Osteoblast (primary cell): ENCODE data around the gene ZNF200. TPM values are rescaled to one million over a fixed set of nuclear protein-coding genes. Genes with fewer than 3 reads are reported as not detected.

Source experiments
- DNase-seq: peaks from one replicate; pipeline ENCODE4 v3.0.0; 2011; ENCODE audit warnings: low spot score, mixed read lengths; ENCODE audit not compliant: insufficient read length; ENCODE audit errors: missing footprints
- H2AFZ ChIP-seq: 2 replicates; pipeline ENCODE4 v1.6.0; 2011; ENCODE audit warnings: mild to moderate bottlenecking, low read length
- H3K27ac ChIP-seq: 2 replicates; pipeline ENCODE4 v1.5.1; 2011; ENCODE audit warnings: mild to moderate bottlenecking, low read depth, low read length, moderate library complexity
- H3K27me3 ChIP-seq: 2 replicates; pipeline ENCODE4 v1.6.0; 2012; ENCODE audit warnings: mild to moderate bottlenecking, control low read depth, inconsistent platforms, low read length, moderate library complexity; ENCODE audit not compliant: insufficient read depth
- H3K36me3 ChIP-seq: 2 replicates; pipeline ENCODE4 v1.5.1; 2011; ENCODE audit warnings: mild to moderate bottlenecking, low read length, control low read depth, moderate library complexity; ENCODE audit not compliant: insufficient read depth
- H3K4me1 ChIP-seq: 2 replicates; pipeline ENCODE4 v1.5.1; 2011; ENCODE audit warnings: mild to moderate bottlenecking, low read length, control low read depth, moderate library complexity; ENCODE audit not compliant: insufficient read depth
- H3K4me2 ChIP-seq: 2 replicates; pipeline ENCODE4 v1.6.0; 2011; ENCODE audit warnings: mild to moderate bottlenecking, low read length; ENCODE audit not compliant: insufficient read depth
- H3K4me3 ChIP-seq: fragments of 200-600 bp; sonication (generic); 3 replicates; pipeline ENCODE4 v1.5.1; 2012; ENCODE audit warnings: mild to moderate bottlenecking, low read length, inconsistent platforms; ENCODE audit not compliant: insufficient read depth
- H3K79me2 ChIP-seq: 2 replicates; pipeline ENCODE4 v1.6.0; 2012; ENCODE audit warnings: mild to moderate bottlenecking, low read length, control low read depth, inconsistent platforms; ENCODE audit not compliant: insufficient read depth
- H3K9me3 ChIP-seq: 2 replicates; pipeline ENCODE4 v1.5.1; 2011; ENCODE audit warnings: low read depth, low read length, control low read depth
- H4K20me1 ChIP-seq: 2 replicates; pipeline ENCODE4 v1.6.0; 2012; ENCODE audit warnings: mild to moderate bottlenecking, low read length, control low read depth; ENCODE audit not compliant: insufficient read depth
- total RNA-seq: library from RNA; depleted of rRNA; stranded (reverse); fragments of >200 nt; gene quantifications from 2 replicates; pipeline ENCODE4 v1.2.3, GENCODE V29; 2012
- TF ChIP-seq, protein P1 (sequence below): IDR thresholded peaks from 2 replicates; pipeline ENCODE4 v1.5.1; 2011; ENCODE audit warnings: mild to moderate bottlenecking, low read depth, low read length, moderate library complexity; ENCODE audit errors: extremely low read depth

ZNF200 gene
- total RNA-seq, 1 donor, result 11.6 TPM

GRCh38 chr16:3215601-3216262 lies 19.2 kb downstream of the ZNF200 start:
- H3K9me3 ChIP-seq, result no peaks in the 10 kb centered on the region
- peak; percentile 58 for DNase-seq
- H3K4me1 ChIP-seq, result no peaks in the 10 kb centered on the region
- no peak overlapping the region for H3K4me3 ChIP-seq
- no peaks in the 10 kb centered on the region for H3K79me2 ChIP-seq
- no peaks in the 10 kb centered on the region for H4K20me1 ChIP-seq
- no peaks in the 10 kb centered on the region for H3K36me3 ChIP-seq
- H3K4me2 ChIP-seq, result no peak overlapping the region
- no peak overlapping the region for H3K27ac ChIP-seq
- no peak overlapping the region for H2AFZ ChIP-seq
- TF ChIP-seq, protein P1, sequence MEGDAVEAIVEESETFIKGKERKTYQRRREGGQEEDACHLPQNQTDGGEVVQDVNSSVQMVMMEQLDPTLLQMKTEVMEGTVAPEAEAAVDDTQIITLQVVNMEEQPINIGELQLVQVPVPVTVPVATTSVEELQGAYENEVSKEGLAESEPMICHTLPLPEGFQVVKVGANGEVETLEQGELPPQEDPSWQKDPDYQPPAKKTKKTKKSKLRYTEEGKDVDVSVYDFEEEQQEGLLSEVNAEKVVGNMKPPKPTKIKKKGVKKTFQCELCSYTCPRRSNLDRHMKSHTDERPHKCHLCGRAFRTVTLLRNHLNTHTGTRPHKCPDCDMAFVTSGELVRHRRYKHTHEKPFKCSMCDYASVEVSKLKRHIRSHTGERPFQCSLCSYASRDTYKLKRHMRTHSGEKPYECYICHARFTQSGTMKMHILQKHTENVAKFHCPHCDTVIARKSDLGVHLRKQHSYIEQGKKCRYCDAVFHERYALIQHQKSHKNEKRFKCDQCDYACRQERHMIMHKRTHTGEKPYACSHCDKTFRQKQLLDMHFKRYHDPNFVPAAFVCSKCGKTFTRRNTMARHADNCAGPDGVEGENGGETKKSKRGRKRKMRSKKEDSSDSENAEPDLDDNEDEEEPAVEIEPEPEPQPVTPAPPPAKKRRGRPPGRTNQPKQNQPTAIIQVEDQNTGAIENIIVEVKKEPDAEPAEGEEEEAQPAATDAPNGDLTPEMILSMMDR, result no peak
- H3K27me3 ChIP-seq, result no peaks in the 10 kb centered on the region

DNA sequence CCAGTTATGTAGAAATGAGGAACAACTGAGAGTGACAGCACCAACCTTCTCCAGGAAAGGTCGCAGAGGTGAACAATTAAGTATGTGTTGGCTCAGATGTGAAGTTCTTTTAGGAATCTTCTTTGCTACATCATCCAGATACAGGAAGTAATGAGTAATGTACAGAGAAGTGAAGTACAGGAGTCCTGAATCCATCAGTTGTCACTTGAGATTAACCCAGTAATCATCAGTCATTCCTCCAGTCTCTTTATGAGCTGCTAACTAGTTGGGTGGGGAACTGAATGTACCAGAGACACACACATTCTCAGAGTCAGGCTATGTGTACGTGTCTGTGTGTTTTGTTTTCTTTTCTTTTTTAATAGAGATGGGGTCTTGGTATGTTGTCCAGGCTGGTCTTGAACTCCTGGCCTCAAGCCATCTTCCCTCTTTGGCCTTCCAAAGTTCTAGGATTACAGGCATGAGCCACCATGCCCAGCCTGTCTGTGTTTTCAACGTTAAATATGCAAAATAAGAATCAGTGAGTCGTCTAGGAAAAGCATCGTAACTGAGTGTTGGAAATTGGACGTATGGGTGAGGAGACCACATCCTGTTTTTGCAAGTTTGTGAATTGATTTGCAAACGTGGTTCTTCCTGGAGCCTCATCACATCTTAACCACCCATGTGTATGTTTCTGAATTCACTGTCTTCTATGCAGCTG lies 19.9 kb downstream of the ZNF200 start:
- Histone ChIP-seq H3K79me2 (no peaks in the 10 kb centered on the region), H3K4me1 (no peaks in the 10 kb centered on the region), H2AFZ (no peak overlapping the region), H3K9me3 (no peaks in the 10 kb centered on the region), H3K27ac (no peak overlapping the region), H3K4me3 (no peak overlapping the region), H3K4me2 (no peak overlapping the region), H4K20me1 (no peaks in the 10 kb centered on the region), H3K36me3 (no peaks in the 10 kb centered on the region), H3K27me3 (no peaks in the 10 kb centered on the region)
- DNase-seq, result peak; percentile 34
- TF ChIP-seq, protein P1, result no peak

- Histone ChIP-seq H4K20me1 (no peaks in the 10 kb centered on the region), H3K4me1 (no peaks in the 10 kb centered on the region), H2AFZ (no peak overlapping the region), H3K4me3 (no peak overlapping the region), H3K9me3 (no peaks in the 10 kb centered on the region), H3K27me3 (no peaks in the 10 kb centered on the region), H3K4me2 (no peak overlapping the region), H3K36me3 (no peaks in the 10 kb centered on the region), H3K27ac (no peak overlapping the region), H3K79me2 (no peaks in the 10 kb centered on the region)
- TF ChIP-seq, protein P1, result no peak
- DNase-seq, result no peak
Measured at GRCh38 chr16:3212567-3212966, 22.4 kb downstream of the ZNF200 start.

GRCh38 chr16:3212006-3212405 lies 23.0 kb downstream of the ZNF200 start:
- H3K9me3 ChIP-seq, result no peaks in the 10 kb centered on the region
- no peak overlapping the region for H2AFZ ChIP-seq
- H3K4me1 ChIP-seq, result no peaks in the 10 kb centered on the region
- no peaks in the 10 kb centered on the region for H4K20me1 ChIP-seq
- TF ChIP-seq, protein P1, result no peak
- no peaks in the 10 kb centered on the region for H3K79me2 ChIP-seq
- no peak overlapping the region for H3K4me3 ChIP-seq
- no peak overlapping the region for H3K4me2 ChIP-seq
- no peaks in the 10 kb centered on the region for H3K36me3 ChIP-seq
- H3K27ac ChIP-seq, result no peak overlapping the region
- no peak for DNase-seq
- H3K27me3 ChIP-seq, result no peaks in the 10 kb centered on the region
